Stomach (tissue), 4 donors: ENCODE measurements around the gene SNX27.

ENCODE experiments used
- EP300 ChIP-seq: sonication (generic); formaldehyde crosslinking; IDR thresholded peaks from one replicate; pipeline ENCODE4 v1.6.1; 2017; ENCODE audit warnings: antibody characterized with exemption
- POLR2A ChIP-seq, 4 donors: fragments of 450-650 bp; IDR thresholded peaks; one replicate each; pipeline ENCODE4 v1.6.1; 2016; ENCODE audit warnings: antibody characterized with exemption in 4 of 4, control low read depth in 2 of 4, mild to moderate bottlenecking in 1 of 4, moderate library complexity in 1 of 4

- TF ChIP-seq POLR2A (IDR thresholded peaks at IDR 0.05), result no peak
- no peak for TF ChIP-seq EP300
Observed at GRCh38 chr1:151689494-151689893, 77.6 kb downstream of the SNX27 start.
